Loucy (cell line): ENCODE results near the gene MICAL2.
A peak's percentile ranks its signal among the peaks of the same experiment; 100 is the strongest.

Source experiments
- H2AFZ ChIP-seq: fragments of 200-600 bp; sonication (generic); 2 replicates; pipeline ENCODE4 v1.6.0; 2016; ENCODE audit warnings: antibody characterized with exemption, mild to moderate bottlenecking, low read length, moderate library complexity
- H3F3A ChIP-seq: fragments of 200-600 bp; 2 replicates; pipeline ENCODE4 v1.6.0; 2016; ENCODE audit warnings: antibody characterized with exemption, low read depth, mild to moderate bottlenecking
- H3K27me3 ChIP-seq: fragments of 200-600 bp; sonication (generic); 2 replicates; pipeline ENCODE4 v1.6.1; 2014; ENCODE audit warnings: low read length, mild to moderate bottlenecking; ENCODE audit not compliant: insufficient read depth, poor library complexity, severe bottlenecking
- H3K36me3 ChIP-seq: fragments of 200-600 bp; sonication (generic); 2 replicates; pipeline ENCODE4 v1.6.1; 2016; ENCODE audit warnings: low read length; ENCODE audit not compliant: insufficient read depth
- H3K4me1 ChIP-seq: fragments of 200-600 bp; sonication (generic); 2 replicates; pipeline ENCODE4 v1.5.1; 2014; ENCODE audit warnings: low read length, mild to moderate bottlenecking; ENCODE audit not compliant: insufficient read depth, poor library complexity, severe bottlenecking
- H3K4me2 ChIP-seq: fragments of 200-600 bp; sonication (generic); 2 replicates; pipeline ENCODE4 v1.6.0; 2014; ENCODE audit warnings: antibody characterized with exemption, low read length, low read depth, mild to moderate bottlenecking; ENCODE audit not compliant: poor library complexity, severe bottlenecking
- H3K4me3 ChIP-seq: fragments of 200-600 bp; sonication (generic); 2 replicates; pipeline ENCODE4 v1.5.1; 2014; ENCODE audit warnings: low read length, mild to moderate bottlenecking, mixed read lengths; ENCODE audit not compliant: poor library complexity, severe bottlenecking
- H3K79me2 ChIP-seq: fragments of 200-600 bp; sonication (generic); 2 replicates; pipeline ENCODE4 v1.6.1; 2014; ENCODE audit warnings: low read length; ENCODE audit not compliant: insufficient read depth
- H3K9ac ChIP-seq: fragments of 200-600 bp; sonication (generic); 2 replicates; pipeline ENCODE4 v1.6.0; 2014; ENCODE audit warnings: mild to moderate bottlenecking, low read depth, low read length, moderate library complexity; ENCODE audit not compliant: poor library complexity, severe bottlenecking
- H3K9me2 ChIP-seq: fragments of 200-600 bp; sonication (generic); replicated peaks from 2 replicates; pipeline ENCODE4 v1.6.1; 2016; ENCODE audit warnings: low read depth, low read length, mixed read lengths
- H3K9me3 ChIP-seq: fragments of 200-600 bp; sonication (generic); 2 replicates; pipeline ENCODE4 v1.6.1; 2014; ENCODE audit warnings: mild to moderate bottlenecking, antibody characterized with exemption, low read length, low read depth; ENCODE audit not compliant: insufficient read depth
- H4K20me1 ChIP-seq: fragments of 200-600 bp; sonication (generic); 2 replicates; pipeline ENCODE4 v1.6.0; 2014; ENCODE audit warnings: antibody characterized with exemption, low read length, mild to moderate bottlenecking; ENCODE audit not compliant: insufficient read depth, poor library complexity, severe bottlenecking
- CTCF ChIP-seq: fragments of 200-600 bp; sonication (generic); conservative IDR thresholded peaks from 2 replicates; pipeline ENCODE4 v1.5.1; 2014; ENCODE audit warnings: mild to moderate bottlenecking, antibody characterized with exemption, low read length
- EZH2phosphoT487 ChIP-seq: fragments of 200-600 bp; IDR thresholded peaks from 2 replicates; pipeline ENCODE4 v1.6.1; 2018; ENCODE audit warnings: antibody characterized with exemption, mild to moderate bottlenecking, moderate library complexity, borderline replicate concordance

The MICAL2 gene

GRCh38 chr11:12105471-12105870, 4.9 kb upstream of the MICAL2 start:
- H3K4me2 ChIP-seq = no peak overlapping the region
- TF ChIP-seq CTCF (no peak), EZH2phosphoT487 (no peak)
- no peak overlapping the region for H3K4me3 ChIP-seq

GRCh38 chr11:12106101-12106500, 4.3 kb upstream of the MICAL2 start:
- Histone ChIP-seq H3K4me3 (no peak overlapping the region), H4K20me1 (no peaks in the 10 kb centered on the region), H3K4me1 (peaks cover 24% of the 10 kb centered on the region), H3K79me2 (no peaks in the 10 kb centered on the region), H2AFZ (peak overlapping the region; percentile 25; the same call in 1 of the 2 replicates), H3K4me2 (no peak overlapping the region), H3K27me3 (no peaks in the 10 kb centered on the region), H3F3A (no peaks in the 10 kb centered on the region), H3K9ac (peak overlapping the region; percentile 2), H3K9me3 (no peaks in the 10 kb centered on the region), H3K36me3 (no peaks in the 10 kb centered on the region), H3K9me2 (no peaks in the 10 kb centered on the region)
- TF ChIP-seq CTCF (no peak), EZH2phosphoT487 (no peak)

More at GRCh38 chr11:12105471-12105870, 4.9 kb upstream of the MICAL2 start:
- H3K79me2 ChIP-seq = no peaks in the 10 kb centered on the region
- no peak overlapping the region for H2AFZ ChIP-seq
- H3K36me3 ChIP-seq = no peaks in the 10 kb centered on the region
- H3K9ac ChIP-seq = no peak overlapping the region
- H3K4me1 ChIP-seq = peaks cover 29% of the 10 kb centered on the region
- H3K9me3 ChIP-seq = no peaks in the 10 kb centered on the region
- H4K20me1 ChIP-seq = no peaks in the 10 kb centered on the region
- no peaks in the 10 kb centered on the region for H3F3A ChIP-seq
- no peaks in the 10 kb centered on the region for H3K27me3 ChIP-seq
- no peaks in the 10 kb centered on the region for H3K9me2 ChIP-seq

- no peak for TF ChIP-seq EZH2phosphoT487
- TF ChIP-seq CTCF = no peak
- Histone ChIP-seq H3K9me2 (no peaks in the 10 kb centered on the region), H3K4me3 (no peak overlapping the region), H3K4me2 (no peak overlapping the region), H3K36me3 (no peaks in the 10 kb centered on the region), H3K9ac (peak overlapping the region; percentile 2), H3K79me2 (no peaks in the 10 kb centered on the region), H3F3A (no peaks in the 10 kb centered on the region), H4K20me1 (no peaks in the 10 kb centered on the region), H3K27me3 (no peaks in the 10 kb centered on the region), H2AFZ (peak overlapping the region; percentile 25; the same call in 1 of the 2 replicates), H3K9me3 (no peaks in the 10 kb centered on the region), H3K4me1 (peaks cover 24% of the 10 kb centered on the region)
Measured at GRCh38 chr11:12106501-12106900, 3.9 kb upstream of the MICAL2 start.
